Small intestine (tissue), 7 donors: ENCODE data around the gene SUSD1. TPM values are rescaled to one million over a fixed set of nuclear protein-coding genes. Genes with fewer than 3 reads are reported as not detected.

ENCODE experiments used
- DNase-seq, 2 donors: peaks; one replicate each; pipeline versions ENCODE4 v3.0.0 to v3.0.0-alpha.2; 2013
- FAIRE-seq: peaks from 2 replicates; lab custom pipeline; 2012; peaks lifted over from hg19 to GRCh38; lab: Jason Lieb, UNC
- H3K27ac ChIP-seq, 3 donors: one replicate each; pipeline ENCODE4 v1.5.1; 2013; ENCODE audit warnings: low read length in 2 of 3, mild to moderate bottlenecking in 2 of 3, control low read depth in 1 of 3, inconsistent platforms in 1 of 3, low read depth in 1 of 3, moderate library complexity in 1 of 3
- H3K27me3 ChIP-seq, 3 donors: one replicate each; pipeline ENCODE4 v1.6.1; 2013; ENCODE audit warnings: low read length in 3 of 3, inconsistent platforms in 1 of 3; ENCODE audit not compliant: control insufficient read depth in 3 of 3, insufficient read depth in 3 of 3
- H3K36me3 ChIP-seq, 3 donors: one replicate each; pipeline ENCODE4 v1.6.1; 2013; ENCODE audit warnings: low read length in 3 of 3, inconsistent platforms in 1 of 3, low read depth in 1 of 3, mild to moderate bottlenecking in 1 of 3, moderate library complexity in 1 of 3; ENCODE audit not compliant: control insufficient read depth in 3 of 3, insufficient read depth in 2 of 3
- H3K4me1 ChIP-seq, 3 donors: one replicate each; pipeline ENCODE4 v1.6.1; 2013; ENCODE audit warnings: low read length in 2 of 3, inconsistent platforms in 1 of 3, low read depth in 1 of 3, mild to moderate bottlenecking in 1 of 3, moderate library complexity in 1 of 3; ENCODE audit not compliant: control insufficient read depth in 3 of 3, insufficient read depth in 2 of 3
- H3K4me3 ChIP-seq, 3 donors: one replicate each; pipeline ENCODE4 v1.5.1; 2013; ENCODE audit warnings: low read length in 3 of 3, control low read depth in 1 of 3, inconsistent platforms in 1 of 3, low read depth in 1 of 3, mild to moderate bottlenecking in 1 of 3, moderate library complexity in 1 of 3
- H3K9me3 ChIP-seq, 2 donors: one replicate each; pipeline ENCODE4 v1.6.1; 2013; ENCODE audit warnings: low read depth in 1 of 2, low read length in 1 of 2; ENCODE audit not compliant: control insufficient read depth in 2 of 2, insufficient read depth in 1 of 2
- WGBS, 3 donors: extraction: QIAGEN DNeasy Blood & Tissue Kit; methylation state at CpG; one replicate each; pipeline ENCODE4 v1.1.7; 2013; 5-methylcytosine and 5-hydroxymethylcytosine counted together
- polyA plus RNA-seq, 4 donors: library from polyadenylated mRNA; stranded (reverse) in 3 of 4; unstranded in 1 of 4; fragments of 200-250 nt in 3 of 4; fragments of 120-200 nt in 1 of 4; gene quantifications; one replicate each; pipeline versions ENCODE4 v1.2.1 to v1.2.3, GENCODE V29; 2013
- donor health status: healthy with polysubstance abuse.
- donor health status: control.
- donor health status: control.
- donor health status: Bipolar disorder and iron deficiency.
- donor health status: healthy.

SUSD1 gene
- polyA plus RNA-seq, 4 donors, result 3.8 to 29.8 (median 7.0) TPM

- no peak for DNase-seq
- Histone ChIP-seq H3K4me3 (no peak overlapping the region), H3K36me3 (peaks cover 0 to 33% (median 0%) of the 10 kb centered on the region in 3 donors), H3K4me1 (peaks cover 0 to 15% (median 0%) of the 10 kb centered on the region in 3 donors), H3K27ac (no peak overlapping the region), H3K9me3 (no peaks in the 10 kb centered on the region), H3K27me3 (no peaks in the 10 kb centered on the region)
- WGBS, 3 donors, result 80 to 93% (median 82%) methylated on average over 9 of the region's 9 CpGs
- FAIRE-seq, result no peak
Measured at GRCh38 chr9:112033237-112034215, 141.6 kb downstream of the SUSD1 start.

GRCh38 chr9:112032743-112033142, 142.4 kb downstream of the SUSD1 start:
- WGBS, 3 donors, result 77 to 91% (median 86%) methylated on average over 1 of the region's 1 CpG
- peaks cover 0 to 15% (median 0%) of the 10 kb centered on the region in 3 donors for H3K4me1 ChIP-seq
- H3K4me3 ChIP-seq, result no peak overlapping the region
- H3K9me3 ChIP-seq, result no peaks in the 10 kb centered on the region
- H3K27me3 ChIP-seq, result no peaks in the 10 kb centered on the region
- H3K27ac ChIP-seq, result no peak overlapping the region
- DNase-seq, result no peak
- FAIRE-seq, result no peak
- peaks cover 0 to 31% (median 0%) of the 10 kb centered on the region in 3 donors for H3K36me3 ChIP-seq

- no peak overlapping the region for H3K4me3 ChIP-seq
- 77 to 92% (median 81%) methylated on average over 2 of the region's 2 CpGs for WGBS, 3 donors
- H3K4me1 ChIP-seq, result peaks cover 0 to 15% (median 0%) of the 10 kb centered on the region in 3 donors
- FAIRE-seq (no peak), DNase-seq (no peak)
- H3K27ac ChIP-seq, result no peak overlapping the region
- no peaks in the 10 kb centered on the region for H3K9me3 ChIP-seq
- peaks cover 0 to 28% (median 0%) of the 10 kb centered on the region in 3 donors for H3K36me3 ChIP-seq
- no peaks in the 10 kb centered on the region for H3K27me3 ChIP-seq
Measured at GRCh38 chr9:112032009-112032408, 143.1 kb downstream of the SUSD1 start.

- H3K9me3 ChIP-seq, result no peaks in the 10 kb centered on the region
- no peak overlapping the region for H3K27ac ChIP-seq
- WGBS, 3 donors, result 62 to 78% (median 65%) methylated on average over 3 of the region's 3 CpGs
- DNase-seq (no peak), FAIRE-seq (no peak)
- peaks cover 0 to 15% (median 0%) of the 10 kb centered on the region in 3 donors for H3K4me1 ChIP-seq
- no peak overlapping the region for H3K4me3 ChIP-seq
- H3K27me3 ChIP-seq, result no peaks in the 10 kb centered on the region
- H3K36me3 ChIP-seq, result peaks cover 0 to 25% (median 0%) of the 10 kb centered on the region in 3 donors
Measured at GRCh38 chr9:112031400-112031799, 143.7 kb downstream of the SUSD1 start.

- H3K4me1 ChIP-seq, result peaks cover 0 to 21% (median 0%) of the 10 kb centered on the region in 3 donors
- H3K4me3 ChIP-seq, result no peak overlapping the region
- peaks cover 0 to 14% (median 0%) of the 10 kb centered on the region in 3 donors for H3K36me3 ChIP-seq
- WGBS, 3 donors, result 50 to 65% (median 63%) methylated on average over 3 of the region's 3 CpGs
- H3K27me3 ChIP-seq, result no peaks in the 10 kb centered on the region
- peaks cover 2 to 3% of the 10 kb centered on the region in 2 donors for H3K9me3 ChIP-seq
- peak overlapping the region in 1 of 3 donors; percentile 75 for H3K27ac ChIP-seq
- peak; percentile 8 to 72 for DNase-seq
- FAIRE-seq, result no peak
Measured at GRCh38 chr9:112029921-112030444, 145.1 kb downstream of the SUSD1 start.

- 76 to 86% (median 80%) methylated on average over 13 of the region's 13 CpGs for WGBS, 3 donors
- FAIRE-seq (no peak), DNase-seq (no peak)
- Histone ChIP-seq H3K36me3 (peaks cover 0 to 5% (median 0%) of the 10 kb centered on the region in 3 donors), H3K9me3 (peaks cover 2 to 3% of the 10 kb centered on the region in 2 donors), H3K4me3 (no peak overlapping the region), H3K27me3 (no peaks in the 10 kb centered on the region), H3K27ac (no peak overlapping the region), H3K4me1 (peaks cover 0 to 21% (median 0%) of the 10 kb centered on the region in 3 donors)
Measured at GRCh38 chr9:112028242-112029221, 146.6 kb downstream of the SUSD1 start.

GRCh38 chr9:112025850-112026249, 149.2 kb downstream of the SUSD1 start:
- peak; percentile 65 to 68 for DNase-seq

More at GRCh38 chr9:112025850-112026249, 149.2 kb downstream of the SUSD1 start:
- H3K4me3 ChIP-seq, result no peak overlapping the region
- FAIRE-seq, result no peak
- H3K36me3 ChIP-seq, result peaks cover 0 to 3% (median 0%) of the 10 kb centered on the region in 3 donors
- H3K27me3 ChIP-seq, result no peaks in the 10 kb centered on the region
- peaks cover 0 to 32% (median 0%) of the 10 kb centered on the region in 3 donors for H3K4me1 ChIP-seq
- H3K9me3 ChIP-seq, result peaks cover 2 to 3% of the 10 kb centered on the region in 2 donors
- peak overlapping the region in 1 of 3 donors; percentile 84 for H3K27ac ChIP-seq
- WGBS, 3 donors, result 41 to 78% (median 59%) methylated on average over 3 of the region's 3 CpGs
